Bronchial epithelial cell (primary cell): ENCODE data around the gene PTGES2. TPM values are rescaled to one million over a fixed set of nuclear protein-coding genes. Genes with fewer than 3 reads are reported as not detected.

Source experiments
- DNase-seq: peaks from one replicate; pipeline ENCODE4 v3.0.0-alpha.2; 2010; ENCODE audit warnings: low read depth
- FAIRE-seq: peaks from 2 replicates; lab custom pipeline; 2011; peaks lifted over from hg19 to GRCh38; lab: Jason Lieb, UNC
- H3K27me3 ChIP-seq: 2 replicates; pipeline ENCODE4 v1.5.1; 2011; ENCODE audit warnings: low read length; ENCODE audit not compliant: control insufficient read depth, insufficient read depth
- H3K36me3 ChIP-seq: 2 replicates; pipeline ENCODE4 v1.5.1; 2011; ENCODE audit warnings: low read length; ENCODE audit not compliant: control insufficient read depth, insufficient read depth
- H3K4me3 ChIP-seq: 2 replicates; pipeline ENCODE4 v1.5.1; 2011; ENCODE audit warnings: mild to moderate bottlenecking, low read depth, low read length, control low read depth
- CTCF ChIP-seq: IDR thresholded peaks from 2 replicates; pipeline ENCODE4 v1.5.1; 2011; ENCODE audit warnings: mild to moderate bottlenecking, moderate library complexity, low read length, control low read depth, inconsistent platforms; ENCODE audit not compliant: insufficient read depth, severe bottlenecking
- total RNA-seq: library from RNA; depleted of rRNA; stranded (reverse); fragments of >200 nt; gene quantifications from 2 replicates; pipeline ENCODE4 v1.2.1, GENCODE V29; 2014

The PTGES2 gene
- total RNA-seq, 1 donor from 2014 or later, result 130 TPM

GRCh38 chr9:128087262-128087661 lies 40.3 kb downstream of the PTGES2 start:
- no peak overlapping the region for H3K4me3 ChIP-seq
- DNase-seq (no peak), FAIRE-seq (no peak)
- H3K36me3 ChIP-seq, result no peaks in the 10 kb centered on the region
- H3K27me3 ChIP-seq, result no peaks in the 10 kb centered on the region
- TF ChIP-seq CTCF, result no peak

GRCh38 chr9:128085943-128086342 lies 41.6 kb downstream of the PTGES2 start:
- DNase-seq, result no peak
- H3K36me3 ChIP-seq, result no peaks in the 10 kb centered on the region
- FAIRE-seq, result no peak
- H3K27me3 ChIP-seq, result no peaks in the 10 kb centered on the region
- no peak for TF ChIP-seq CTCF
- no peak overlapping the region for H3K4me3 ChIP-seq

- no peak for FAIRE-seq
- no peak for DNase-seq
- no peaks in the 10 kb centered on the region for H3K27me3 ChIP-seq
- no peak for TF ChIP-seq CTCF
- no peaks in the 10 kb centered on the region for H3K36me3 ChIP-seq
- no peak overlapping the region for H3K4me3 ChIP-seq
Observed at GRCh38 chr9:128084746-128085145, 42.8 kb downstream of the PTGES2 start.

- Histone ChIP-seq H3K4me3 (no peak overlapping the region), H3K36me3 (no peaks in the 10 kb centered on the region), H3K27me3 (no peaks in the 10 kb centered on the region)
- FAIRE-seq (no peak), DNase-seq (peak; percentile 91)
- TF ChIP-seq CTCF, result no peak
Observed at GRCh38 chr9:128082151-128082550, 45.4 kb downstream of the PTGES2 start.

- H3K27me3 ChIP-seq, result no peaks in the 10 kb centered on the region
- no peak overlapping the region for H3K4me3 ChIP-seq
- H3K36me3 ChIP-seq, result no peaks in the 10 kb centered on the region
- FAIRE-seq, result no peak
- DNase-seq, result no peak
- TF ChIP-seq CTCF, result no peak
Observed at GRCh38 chr9:128081056-128081455, 46.5 kb downstream of the PTGES2 start.

GRCh38 chr9:128080206-128080605 lies 47.3 kb downstream of the PTGES2 start:
- no peak for DNase-seq
- Histone ChIP-seq H3K27me3 (no peaks in the 10 kb centered on the region), H3K4me3 (no peak overlapping the region), H3K36me3 (no peaks in the 10 kb centered on the region)
- no peak for FAIRE-seq
- TF ChIP-seq CTCF, result no peak
